Sigmoid colon (tissue), 4 donors: ENCODE data around the gene PIAS1.

Experiments
- CTCF ChIP-seq, 4 experiments: fragments of 450-650 bp in 3 of 4; fragments of 200-600 bp in 1 of 4; IDR thresholded peaks; one replicate each; pipeline ENCODE4 v1.5.1; 2016 to 2019; ENCODE audit warnings: antibody characterized with exemption in 4 of 4, mild to moderate bottlenecking in 3 of 4, moderate library complexity in 2 of 4
- EP300 ChIP-seq, 4 donors: sonication (generic); formaldehyde crosslinking; IDR thresholded peaks; one replicate each; pipeline ENCODE4 v1.6.1; 2017; ENCODE audit warnings: antibody characterized with exemption in 4 of 4
- POLR2A ChIP-seq, 2 donors: fragments of 450-650 bp; IDR thresholded peaks; one replicate each; pipeline ENCODE4 v1.6.1; 2016; ENCODE audit warnings: antibody characterized with exemption in 2 of 2, mild to moderate bottlenecking in 2 of 2, moderate library complexity in 2 of 2
- POLR2AphosphoS5 ChIP-seq, 4 donors: sonication (generic); formaldehyde crosslinking; IDR thresholded peaks; one replicate each; pipeline ENCODE4 v1.6.1; 2017; ENCODE audit warnings: antibody characterized with exemption in 4 of 4

GRCh38 chr15:68176601-68177000, 122.5 kb downstream of the PIAS1 start:
- no peak for TF ChIP-seq POLR2A (IDR thresholded peaks at IDR 0.05)
- TF ChIP-seq CTCF (IDR thresholded peaks at IDR 0.05) = no peak
- no peak for TF ChIP-seq POLR2AphosphoS5 (IDR thresholded peaks at IDR 0.05)
- no peak for TF ChIP-seq EP300 (IDR thresholded peaks at IDR 0.05)
